IPS DF 6.9 (cell line): ENCODE results near the gene MYL11.

Source experiments
- DNase-seq: peaks from one replicate; pipeline ENCODE4 v3.0.0-alpha.2; 2013; ENCODE audit warnings: low read depth, low spot score
- H3K27ac ChIP-seq: one replicate; pipeline ENCODE4 v1.5.1; 2013; ENCODE audit warnings: low read length, control low read depth
- H3K27me3 ChIP-seq: 2 replicates; pipeline ENCODE4 v1.6.1; 2013; ENCODE audit warnings: mild to moderate bottlenecking, low read length; ENCODE audit not compliant: control insufficient read depth, insufficient read depth
- H3K36me3 ChIP-seq: 2 replicates; pipeline ENCODE4 v1.6.1; 2013; ENCODE audit warnings: low read length; ENCODE audit not compliant: control insufficient read depth, insufficient read depth
- H3K4me1 ChIP-seq: 2 replicates; pipeline ENCODE4 v1.6.1; 2013; ENCODE audit warnings: low read length; ENCODE audit not compliant: control insufficient read depth, insufficient read depth
- H3K4me3 ChIP-seq: 2 replicates; pipeline ENCODE4 v1.5.1; 2013; ENCODE audit warnings: mild to moderate bottlenecking, low read length
- H3K9me3 ChIP-seq: 2 replicates; pipeline ENCODE4 v1.6.1; 2013; ENCODE audit warnings: low read length, inconsistent platforms; ENCODE audit not compliant: control insufficient read depth, insufficient read depth
- WGBS: extraction: QIAGEN DNeasy Blood & Tissue Kit; methylation state at CpG from one replicate; pipeline ENCODE4 v1.1.7; 2013; ENCODE audit warnings: mixed read lengths, missing lambda C conversion rate; ENCODE audit not compliant: insufficient read length, insufficient coverage; 5-methylcytosine and 5-hydroxymethylcytosine counted together

Gene MYL11

GRCh38 chr16:30346286-30346685 is 28.3 kb upstream of the MYL11 start:
- H3K9me3 ChIP-seq: no peaks in the 10 kb centered on the region
- H3K4me1 ChIP-seq: no peaks in the 10 kb centered on the region
- peaks cover 6% of the 10 kb centered on the region; the same call in 1 of the 2 replicates for H3K36me3 ChIP-seq
- H3K27me3 ChIP-seq: no peaks in the 10 kb centered on the region
- no CpG with 5 or more reads among the region's 3 CpGs for WGBS
- DNase-seq: no peak
- no peak overlapping the region for H3K27ac ChIP-seq
- no peak overlapping the region for H3K4me3 ChIP-seq

GRCh38 chr16:30348113-30348512 is 26.5 kb upstream of the MYL11 start:
- H3K9me3 ChIP-seq: no peaks in the 10 kb centered on the region
- peaks cover 16% of the 10 kb centered on the region for H3K36me3 ChIP-seq
- WGBS: no CpG with 5 or more reads among the region's 8 CpGs
- DNase-seq: no peak
- H3K27ac ChIP-seq: no peak overlapping the region
- no peaks in the 10 kb centered on the region for H3K27me3 ChIP-seq
- H3K4me1 ChIP-seq: no peaks in the 10 kb centered on the region
- H3K4me3 ChIP-seq: no peak overlapping the region

GRCh38 chr16:30348929-30349328 is 25.7 kb upstream of the MYL11 start:
- WGBS: no CpG with 5 or more reads among the region's 7 CpGs
- no peak for DNase-seq
- Histone ChIP-seq H3K4me3 (no peak overlapping the region), H3K9me3 (no peaks in the 10 kb centered on the region), H3K36me3 (peaks cover 22% of the 10 kb centered on the region), H3K4me1 (no peaks in the 10 kb centered on the region), H3K27me3 (no peaks in the 10 kb centered on the region), H3K27ac (no peak overlapping the region)

- WGBS: no CpG with 5 or more reads among the region's 3 CpGs
- H3K9me3 ChIP-seq: no peaks in the 10 kb centered on the region
- no peak overlapping the region for H3K4me3 ChIP-seq
- no peak overlapping the region for H3K27ac ChIP-seq
- H3K4me1 ChIP-seq: no peaks in the 10 kb centered on the region
- H3K36me3 ChIP-seq: peaks cover 22% of the 10 kb centered on the region
- H3K27me3 ChIP-seq: no peaks in the 10 kb centered on the region
- no peak for DNase-seq
These were observed 24.9 kb upstream of the MYL11 start for GRCh38 chr16:30349675-30350074.

GRCh38 chr16:30350134-30350871 is 24.3 kb upstream of the MYL11 start:
- H3K4me1 ChIP-seq: no peaks in the 10 kb centered on the region
- H3K27me3 ChIP-seq: no peaks in the 10 kb centered on the region
- no peak overlapping the region for H3K4me3 ChIP-seq
- no peak for DNase-seq
- no CpG with 5 or more reads among the region's 3 CpGs for WGBS
- H3K36me3 ChIP-seq: peaks cover 22% of the 10 kb centered on the region
- H3K9me3 ChIP-seq: no peaks in the 10 kb centered on the region
- H3K27ac ChIP-seq: no peak overlapping the region

GRCh38 chr16:30351001-30351441 is 23.6 kb upstream of the MYL11 start:
- no peaks in the 10 kb centered on the region for H3K4me1 ChIP-seq
- H3K27me3 ChIP-seq: no peaks in the 10 kb centered on the region
- H3K27ac ChIP-seq: no peak overlapping the region
- no peak overlapping the region for H3K4me3 ChIP-seq
- no CpG with 5 or more reads among the region's 15 CpGs for WGBS
- DNase-seq: no peak
- H3K9me3 ChIP-seq: no peaks in the 10 kb centered on the region
- H3K36me3 ChIP-seq: peaks cover 22% of the 10 kb centered on the region

GRCh38 chr16:30351586-30352419 is 22.8 kb upstream of the MYL11 start:
- Histone ChIP-seq H3K9me3 (no peaks in the 10 kb centered on the region), H3K4me3 (no peak overlapping the region), H3K4me1 (no peaks in the 10 kb centered on the region), H3K27ac (no peak overlapping the region), H3K36me3 (peaks cover 22% of the 10 kb centered on the region), H3K27me3 (no peaks in the 10 kb centered on the region)
- WGBS: no CpG with 5 or more reads among the region's 11 CpGs
- DNase-seq: no peak

- no CpG with 5 or more reads among the region's 14 CpGs for WGBS
- no peaks in the 10 kb centered on the region for H3K9me3 ChIP-seq
- H3K27ac ChIP-seq: no peak overlapping the region
- no peak for DNase-seq
- no peaks in the 10 kb centered on the region for H3K4me1 ChIP-seq
- no peaks in the 10 kb centered on the region for H3K27me3 ChIP-seq
- no peak overlapping the region for H3K4me3 ChIP-seq
- H3K36me3 ChIP-seq: peaks cover 25% of the 10 kb centered on the region
These were observed 21.9 kb upstream of the MYL11 start for GRCh38 chr16:30352488-30353401.

GRCh38 chr16:30353438-30354129 is 21.0 kb upstream of the MYL11 start:
- no peak overlapping the region for H3K27ac ChIP-seq
- no CpG with 5 or more reads among the region's 23 CpGs for WGBS

More at GRCh38 chr16:30353438-30354129, 21.0 kb upstream of the MYL11 start:
- DNase-seq: no peak
- Histone ChIP-seq H3K9me3 (no peaks in the 10 kb centered on the region), H3K36me3 (peaks cover 31% of the 10 kb centered on the region), H3K27me3 (no peaks in the 10 kb centered on the region), H3K4me1 (no peaks in the 10 kb centered on the region), H3K4me3 (no peak overlapping the region)
